Esophagus squamous epithelium (tissue), 4 donors: ENCODE measurements around the gene PRKN.

Experiments
- POLR2A ChIP-seq, 4 donors: fragments of 450-650 bp; IDR thresholded peaks; one replicate each; pipeline ENCODE4 v1.6.1; 2017; ENCODE audit warnings: antibody characterized with exemption in 4 of 4, mild to moderate bottlenecking in 4 of 4, moderate library complexity in 3 of 4
- TF ChIP-seq, protein P1 (sequence below), 6 experiments: fragments of 450-650 bp in 4 of 6; fragments of 200-600 bp in 2 of 6; sonication (generic) in 2 of 6; IDR thresholded peaks; one replicate each; pipeline ENCODE4 v1.5.1; 2016 to 2019; ENCODE audit warnings: antibody characterized with exemption in 6 of 6, mild to moderate bottlenecking in 4 of 6, moderate library complexity in 4 of 6

DNA sequence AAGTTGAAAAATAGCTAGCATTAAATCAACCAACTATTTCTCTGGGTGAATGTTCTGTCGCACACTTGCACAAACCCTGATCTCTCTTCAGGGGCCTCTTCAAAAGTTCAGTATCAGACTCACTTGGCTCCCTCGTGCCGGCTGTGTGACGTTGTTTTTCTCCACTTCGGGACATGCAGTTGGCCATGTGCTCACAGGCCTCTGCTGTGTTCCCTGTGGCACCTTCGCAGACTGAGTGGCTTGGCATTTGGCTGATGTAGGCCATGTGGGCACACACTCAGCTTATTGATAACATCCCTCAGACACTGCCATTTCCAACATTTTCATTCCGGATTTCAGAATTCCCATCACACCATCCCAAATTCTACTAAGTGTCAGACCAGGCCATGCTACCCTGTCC, 49.5 kb upstream of the PRKN start:
- TF ChIP-seq, protein P1, sequence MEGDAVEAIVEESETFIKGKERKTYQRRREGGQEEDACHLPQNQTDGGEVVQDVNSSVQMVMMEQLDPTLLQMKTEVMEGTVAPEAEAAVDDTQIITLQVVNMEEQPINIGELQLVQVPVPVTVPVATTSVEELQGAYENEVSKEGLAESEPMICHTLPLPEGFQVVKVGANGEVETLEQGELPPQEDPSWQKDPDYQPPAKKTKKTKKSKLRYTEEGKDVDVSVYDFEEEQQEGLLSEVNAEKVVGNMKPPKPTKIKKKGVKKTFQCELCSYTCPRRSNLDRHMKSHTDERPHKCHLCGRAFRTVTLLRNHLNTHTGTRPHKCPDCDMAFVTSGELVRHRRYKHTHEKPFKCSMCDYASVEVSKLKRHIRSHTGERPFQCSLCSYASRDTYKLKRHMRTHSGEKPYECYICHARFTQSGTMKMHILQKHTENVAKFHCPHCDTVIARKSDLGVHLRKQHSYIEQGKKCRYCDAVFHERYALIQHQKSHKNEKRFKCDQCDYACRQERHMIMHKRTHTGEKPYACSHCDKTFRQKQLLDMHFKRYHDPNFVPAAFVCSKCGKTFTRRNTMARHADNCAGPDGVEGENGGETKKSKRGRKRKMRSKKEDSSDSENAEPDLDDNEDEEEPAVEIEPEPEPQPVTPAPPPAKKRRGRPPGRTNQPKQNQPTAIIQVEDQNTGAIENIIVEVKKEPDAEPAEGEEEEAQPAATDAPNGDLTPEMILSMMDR (IDR thresholded peaks at IDR 0.05): no peak
- no peak for TF ChIP-seq POLR2A (IDR thresholded peaks at IDR 0.05)
